Spleen (tissue), 7 donors: Measurements from ENCODE around the gene HPCAL4.

ENCODE experiments used
- POLR2A ChIP-seq, 3 donors: fragments of 450-650 bp; IDR thresholded peaks; one replicate each; pipeline ENCODE4 v1.5.1; 2017; ENCODE audit warnings: antibody characterized with exemption in 3 of 3, mild to moderate bottlenecking in 1 of 3
- TF ChIP-seq, protein P1 (sequence below), 11 experiments: fragments of 200-600 bp in 7 of 11; fragments of 450-650 bp in 4 of 11; sonication (generic) in 4 of 11; IDR thresholded peaks in 8 of 11; conservative IDR thresholded peaks in 3 of 11; 1 replicate in 7 of 11; 2 replicates in 4 of 11; pipeline versions ENCODE4 v1.4.0 to v1.8.0; 2016 to 2021; ENCODE audit warnings: antibody characterized with exemption in 11 of 11, inconsistent platforms in 4 of 11, mild to moderate bottlenecking in 1 of 11
- donor health status: DM: no; HTN: no; CAD: no; lungs with moderate emphysema.
- donor health status: DM: no; HTN: no; CAD: no.
- donor health status: DM: no; HTN: no; CAD: no.

DNA sequence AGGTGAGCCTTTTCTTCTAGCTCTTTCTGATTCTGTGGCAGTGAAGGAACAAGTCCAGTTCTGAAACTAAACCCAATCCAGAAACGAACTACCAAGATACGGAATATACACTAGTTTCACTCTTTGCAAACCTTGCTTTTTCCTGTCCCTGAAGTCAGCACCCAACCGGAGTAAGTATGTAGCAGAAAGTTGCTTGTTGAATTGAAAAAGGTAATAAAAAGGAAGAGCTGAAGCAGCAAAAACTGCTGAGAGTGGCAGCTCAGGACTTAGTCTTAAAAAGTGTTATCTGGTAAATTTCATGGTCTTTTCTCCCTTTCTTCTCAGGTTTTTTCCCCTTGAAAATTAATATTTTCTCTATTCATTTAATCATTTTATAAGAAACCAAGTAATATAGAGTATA is 9.9 kb downstream of the HPCAL4 start:
- TF ChIP-seq, protein P1, sequence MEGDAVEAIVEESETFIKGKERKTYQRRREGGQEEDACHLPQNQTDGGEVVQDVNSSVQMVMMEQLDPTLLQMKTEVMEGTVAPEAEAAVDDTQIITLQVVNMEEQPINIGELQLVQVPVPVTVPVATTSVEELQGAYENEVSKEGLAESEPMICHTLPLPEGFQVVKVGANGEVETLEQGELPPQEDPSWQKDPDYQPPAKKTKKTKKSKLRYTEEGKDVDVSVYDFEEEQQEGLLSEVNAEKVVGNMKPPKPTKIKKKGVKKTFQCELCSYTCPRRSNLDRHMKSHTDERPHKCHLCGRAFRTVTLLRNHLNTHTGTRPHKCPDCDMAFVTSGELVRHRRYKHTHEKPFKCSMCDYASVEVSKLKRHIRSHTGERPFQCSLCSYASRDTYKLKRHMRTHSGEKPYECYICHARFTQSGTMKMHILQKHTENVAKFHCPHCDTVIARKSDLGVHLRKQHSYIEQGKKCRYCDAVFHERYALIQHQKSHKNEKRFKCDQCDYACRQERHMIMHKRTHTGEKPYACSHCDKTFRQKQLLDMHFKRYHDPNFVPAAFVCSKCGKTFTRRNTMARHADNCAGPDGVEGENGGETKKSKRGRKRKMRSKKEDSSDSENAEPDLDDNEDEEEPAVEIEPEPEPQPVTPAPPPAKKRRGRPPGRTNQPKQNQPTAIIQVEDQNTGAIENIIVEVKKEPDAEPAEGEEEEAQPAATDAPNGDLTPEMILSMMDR (IDR thresholded peaks at IDR 0.05 in 8 of 11, conservative IDR thresholded peaks at IDR 0.05 in 3 of 11), result no peak
- no peak for TF ChIP-seq POLR2A (IDR thresholded peaks at IDR 0.05)
